Measurements from ENCODE around the gene TRAP1.

GRCh38 chr16:3738128-3738527 is 20.8 kb upstream of the TRAP1 start:
- TF ChIP-seq POLR2A (IDR thresholded peaks at IDR 0.05) (no peak), CTCF (IDR thresholded peaks at IDR 0.05) (no peak)

Measured in transverse colon (tissue), 3 donors.